Activated B cell treated with CpG ODN at 0.5 μM for 24 hours (primary cell): ENCODE data around the gene DCUN1D4. TPM values are rescaled to one million over a fixed set of nuclear protein-coding genes. Genes with fewer than 3 reads are reported as not detected.

Source experiments
- ATAC-seq: fragments of 200-7000 bp; cut with Tn5 transposase; one replicate; pipeline ENCODE4 v1.10.0; 2021; ENCODE audit warnings: low read depth, mild to moderate bottlenecking, moderate library complexity
- CTCF ChIA-PET: fragments of 350-600 bp; sonication (Branson Sonifier 250); formaldehyde crosslinking; loops from one replicate; lab custom pipeline; 2021; ENCODE audit warnings: antibody characterized with exemption; lab: Charles Lee
- POLR2A ChIA-PET: fragments of 350-600 bp; sonication (Branson Sonifier 250); formaldehyde crosslinking; loops from one replicate; lab custom pipeline; 2021; ENCODE audit warnings: antibody characterized with exemption; lab: Charles Lee
- DNase-seq: peaks from one replicate; pipeline ENCODE4 v3.0.0; 2022
- H3K27ac Mint-ChIP-seq: one replicate; pipeline ENCODE4 v1.8.0; 2020; ENCODE audit warnings: mixed read lengths
- H3K27me3 Mint-ChIP-seq: one replicate; pipeline ENCODE4 v1.8.0; 2021; ENCODE audit warnings: mixed read lengths
- H3K36me3 Mint-ChIP-seq: one replicate; pipeline ENCODE4 v1.8.0; 2021; ENCODE audit warnings: low read depth, mixed read lengths
- H3K4me1 Mint-ChIP-seq: one replicate; pipeline ENCODE4 v1.8.0; 2021; ENCODE audit warnings: mixed read lengths
- H3K4me3 Mint-ChIP-seq: one replicate; pipeline ENCODE4 v1.8.0; 2020; ENCODE audit warnings: mild to moderate bottlenecking, mixed read lengths
- H3K9me3 Mint-ChIP-seq: one replicate; pipeline ENCODE4 v1.8.0; 2020; ENCODE audit warnings: mixed read lengths
- intact Hi-C: fragments of 100-400 bp; cut with micrococcal nuclease; formaldehyde crosslinking; loops from one replicate; pipeline ENCODE4 v1.15.1; 2024
- total RNA-seq: library from RNA; stranded (reverse); gene quantifications from 2 replicates; pipeline ENCODE4 v1.2.3, GENCODE V29; 2022
- TF ChIP-seq, protein P1 (sequence below): fragments of 200-600 bp; IDR thresholded peaks from one replicate; pipeline ENCODE4 v1.8.0; 2022; ENCODE audit warnings: antibody characterized with exemption, mild to moderate bottlenecking

DCUN1D4 gene
- total RNA-seq, 1 donor from 2014 or later, result 23.0 TPM

DNA sequence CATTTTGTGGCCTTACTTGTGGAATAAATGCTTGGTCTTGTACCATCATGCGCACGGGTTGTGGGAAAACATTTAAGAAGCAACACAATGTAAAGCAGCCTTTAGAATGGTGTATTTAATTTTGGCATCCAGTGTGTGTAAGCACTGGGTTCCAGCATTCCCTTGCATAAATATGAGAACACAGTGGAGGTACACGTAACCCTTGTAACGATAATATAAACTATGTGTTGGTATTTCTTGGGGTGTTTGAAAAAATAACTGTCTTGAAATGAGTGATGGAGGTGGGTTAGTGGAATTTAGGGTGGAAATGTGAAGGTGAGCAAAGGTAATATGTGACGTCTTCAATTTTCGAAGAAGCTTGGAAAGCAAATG, 2.1 kb downstream of the DCUN1D4 start:
- H3K4me3 Mint-ChIP-seq, result peak overlapping the region; percentile 91
- peaks cover 15% of the 10 kb centered on the region for H3K4me1 Mint-ChIP-seq
- peaks cover 11% of the 10 kb centered on the region for H3K36me3 Mint-ChIP-seq
- H3K9me3 Mint-ChIP-seq, result no peaks in the 10 kb centered on the region
- TF ChIP-seq, protein P1, sequence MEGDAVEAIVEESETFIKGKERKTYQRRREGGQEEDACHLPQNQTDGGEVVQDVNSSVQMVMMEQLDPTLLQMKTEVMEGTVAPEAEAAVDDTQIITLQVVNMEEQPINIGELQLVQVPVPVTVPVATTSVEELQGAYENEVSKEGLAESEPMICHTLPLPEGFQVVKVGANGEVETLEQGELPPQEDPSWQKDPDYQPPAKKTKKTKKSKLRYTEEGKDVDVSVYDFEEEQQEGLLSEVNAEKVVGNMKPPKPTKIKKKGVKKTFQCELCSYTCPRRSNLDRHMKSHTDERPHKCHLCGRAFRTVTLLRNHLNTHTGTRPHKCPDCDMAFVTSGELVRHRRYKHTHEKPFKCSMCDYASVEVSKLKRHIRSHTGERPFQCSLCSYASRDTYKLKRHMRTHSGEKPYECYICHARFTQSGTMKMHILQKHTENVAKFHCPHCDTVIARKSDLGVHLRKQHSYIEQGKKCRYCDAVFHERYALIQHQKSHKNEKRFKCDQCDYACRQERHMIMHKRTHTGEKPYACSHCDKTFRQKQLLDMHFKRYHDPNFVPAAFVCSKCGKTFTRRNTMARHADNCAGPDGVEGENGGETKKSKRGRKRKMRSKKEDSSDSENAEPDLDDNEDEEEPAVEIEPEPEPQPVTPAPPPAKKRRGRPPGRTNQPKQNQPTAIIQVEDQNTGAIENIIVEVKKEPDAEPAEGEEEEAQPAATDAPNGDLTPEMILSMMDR, result no peak
- ATAC-seq (no peak), DNase-seq (no peak)
- ChIA-PET CTCF (no interaction called here), POLR2A (no interaction called here)
- intact Hi-C loops, result loop anchor here (2.0 kb wide), 1 partner anchor 18 kb away; no protein-coding TSS in a partner anchor
- H3K27me3 Mint-ChIP-seq, result no peaks in the 10 kb centered on the region
- H3K27ac Mint-ChIP-seq, result peak overlapping the region; percentile 85

GRCh38 chr4:51845711-51846110, 2.8 kb downstream of the DCUN1D4 start:
- intact Hi-C loops, result loop anchor here (2.0 kb wide), 1 partner anchor 17 kb away; no protein-coding TSS in a partner anchor
- H3K9me3 Mint-ChIP-seq, result no peaks in the 10 kb centered on the region
- ChIA-PET CTCF (no interaction called here), POLR2A (no interaction called here)
- DNase-seq (no peak), ATAC-seq (no peak)
- TF ChIP-seq, protein P1, result no peak
- H3K36me3 Mint-ChIP-seq, result peaks cover 11% of the 10 kb centered on the region
- no peaks in the 10 kb centered on the region for H3K27me3 Mint-ChIP-seq
- peaks cover 16% of the 10 kb centered on the region for H3K4me1 Mint-ChIP-seq
- no peak overlapping the region for H3K4me3 Mint-ChIP-seq
- H3K27ac Mint-ChIP-seq, result no peak overlapping the region

DNA sequence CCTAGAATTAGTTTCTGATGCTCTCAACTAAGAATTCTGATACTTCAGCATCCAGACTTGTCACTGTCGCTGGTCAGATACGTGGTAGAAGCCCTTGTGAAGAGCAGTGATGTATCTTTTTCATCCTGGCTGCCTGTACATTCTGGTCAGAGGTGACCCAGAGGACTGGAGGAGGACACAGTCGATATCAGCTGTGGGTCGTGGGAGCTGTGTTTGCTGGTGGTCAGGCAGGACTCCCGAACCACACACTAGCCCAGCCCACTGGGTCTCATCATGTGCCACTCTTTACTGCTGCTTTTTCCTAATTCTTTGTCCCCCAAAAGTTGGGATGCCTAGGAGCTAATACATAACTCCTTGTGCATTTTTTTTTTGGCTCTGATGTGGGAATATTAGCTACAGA, 6.5 kb downstream of the DCUN1D4 start:
- ChIA-PET POLR2A (no interaction called here), CTCF (no interaction called here)
- H3K27ac Mint-ChIP-seq, result no peak overlapping the region
- intact Hi-C loops, result no loop called here
- DNase-seq, result no peak
- H3K9me3 Mint-ChIP-seq, result no peaks in the 10 kb centered on the region
- no peak for ATAC-seq
- H3K36me3 Mint-ChIP-seq, result no peaks in the 10 kb centered on the region
- no peak overlapping the region for H3K4me3 Mint-ChIP-seq
- H3K4me1 Mint-ChIP-seq, result peaks cover 25% of the 10 kb centered on the region
- H3K27me3 Mint-ChIP-seq, result no peaks in the 10 kb centered on the region
- TF ChIP-seq, protein P1, result no peak

DNA sequence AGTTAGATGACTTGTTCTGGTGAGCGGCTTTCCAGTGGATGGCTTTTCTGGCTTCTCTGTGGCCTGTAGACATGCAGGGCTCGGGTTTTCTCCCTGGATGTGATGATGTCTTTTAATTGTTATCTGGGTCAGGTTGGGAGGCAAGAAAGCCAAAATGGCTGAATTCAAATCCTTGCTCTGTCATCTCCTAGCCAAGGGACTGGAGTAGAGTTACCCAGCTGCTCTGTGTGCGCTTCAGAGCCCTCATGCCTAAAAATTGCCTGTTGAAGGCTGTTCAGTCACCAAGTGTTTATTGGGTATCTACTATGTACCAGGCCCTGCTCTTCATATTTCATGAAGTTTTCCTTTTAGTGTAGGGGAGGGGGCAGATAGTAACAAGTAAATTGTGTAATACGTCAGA, 7.3 kb downstream of the DCUN1D4 start:
- DNase-seq (no peak), ATAC-seq (no peak)
- Mint-ChIP-seq H3K4me3 (no peak overlapping the region), H3K9me3 (no peaks in the 10 kb centered on the region), H3K36me3 (no peaks in the 10 kb centered on the region), H3K27me3 (no peaks in the 10 kb centered on the region), H3K27ac (no peak overlapping the region), H3K4me1 (peaks cover 26% of the 10 kb centered on the region)
- TF ChIP-seq, protein P1, result no peak
- ChIA-PET CTCF (no interaction called here), POLR2A (no interaction called here)
- intact Hi-C loops, result no loop called here

- ChIA-PET POLR2A (no interaction called here), CTCF (no interaction called here)
- intact Hi-C loops, result no loop called here
- peaks cover 33% of the 10 kb centered on the region for H3K4me1 Mint-ChIP-seq
- H3K9me3 Mint-ChIP-seq, result no peaks in the 10 kb centered on the region
- H3K4me3 Mint-ChIP-seq, result no peak overlapping the region
- no peak for DNase-seq
- ATAC-seq, result no peak
- H3K36me3 Mint-ChIP-seq, result no peaks in the 10 kb centered on the region
- H3K27me3 Mint-ChIP-seq, result no peaks in the 10 kb centered on the region
- H3K27ac Mint-ChIP-seq, result no peak overlapping the region
- TF ChIP-seq, protein P1, result no peak
These were observed 8.4 kb downstream of the DCUN1D4 start for GRCh38 chr4:51851090-51851936.
